Tibial artery (tissue), 4 donors: ENCODE data around the gene RPN2.

Experiments
- DNase-seq, 2 donors: peaks; one replicate each; pipeline ENCODE4 v3.0.0-alpha.2; 2019
- H3K27ac ChIP-seq, 2 donors: fragments of 200-600 bp; sonication (generic) in 1 of 2; 1 replicate in 1 of 2; 2 replicates in 1 of 2; pipeline ENCODE4 v1.5.1; 2018 to 2019; ENCODE audit warnings: mild to moderate bottlenecking in 1 of 2
- H3K27me3 ChIP-seq, 2 donors: fragments of 200-600 bp; sonication (generic) in 1 of 2; one replicate each; pipeline versions ENCODE4 v1.5.1 to v1.6.0; 2016 to 2019
- H3K36me3 ChIP-seq, 3 donors: fragments of 200-600 bp; sonication (generic) in 2 of 3; one replicate each; pipeline ENCODE4 v1.5.1; 2016 to 2019; ENCODE audit warnings: mild to moderate bottlenecking in 2 of 3
- H3K4me1 ChIP-seq, 4 donors: fragments of 200-600 bp; sonication (generic) in 2 of 4; 1 replicate in 3 of 4; 2 replicates in 1 of 4; pipeline ENCODE4 v1.5.1; 2016 to 2019
- H3K4me3 ChIP-seq, 2 donors: fragments of 200-600 bp; sonication (generic) in 1 of 2; 1 replicate in 1 of 2; 2 replicates in 1 of 2; pipeline ENCODE4 v1.5.1; 2018 to 2019; ENCODE audit warnings: mild to moderate bottlenecking in 2 of 2
- H3K9me3 ChIP-seq, 3 donors: fragments of 200-600 bp; sonication (generic) in 1 of 3; one replicate each; pipeline ENCODE4 v1.5.1; 2016 to 2019
- CTCF ChIP-seq, 2 experiments: fragments of 200-600 bp in 1 of 2; fragments of 450-650 bp in 1 of 2; IDR thresholded peaks; one replicate each; pipeline ENCODE4 v1.5.1; 2017 to 2019; ENCODE audit warnings: antibody characterized with exemption in 2 of 2, mild to moderate bottlenecking in 1 of 2, moderate library complexity in 1 of 2
- intact Hi-C: fragments of 100-400 bp; cut with DNase I; formaldehyde crosslinking; loops from one replicate; pipeline ENCODE4 v1.15.0; 2023; ENCODE audit warnings: low total_unique reads

RPN2 gene

DNA sequence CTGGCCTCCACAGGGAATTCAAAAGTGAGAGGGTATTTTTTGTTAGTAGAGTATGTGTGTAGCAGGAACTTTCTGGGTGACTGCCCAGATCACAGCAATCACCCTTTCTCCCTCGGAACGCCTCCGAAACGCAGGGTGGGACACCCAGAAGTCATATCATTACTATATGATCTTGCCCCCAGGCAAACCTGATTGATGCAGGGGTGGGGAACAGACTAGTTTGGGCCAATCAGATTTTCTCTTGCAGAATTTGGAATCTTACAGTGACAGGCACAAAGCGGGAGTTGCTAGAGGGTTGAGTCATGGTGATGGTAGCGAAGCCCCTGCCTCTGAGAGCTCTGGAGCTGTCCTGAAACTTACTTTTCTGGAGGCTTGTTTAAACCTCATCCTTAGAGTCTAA, 16.5 kb upstream of the RPN2 start:
- peaks cover 0 to 8% (median 0%) of the 10 kb centered on the region in 3 donors for H3K36me3 ChIP-seq
- H3K27ac ChIP-seq, result no peak overlapping the region
- DNase-seq, result no peak
- no peak for TF ChIP-seq CTCF (IDR thresholded peaks at IDR 0.05)
- no peaks in the 10 kb centered on the region for H3K9me3 ChIP-seq
- no peaks in the 10 kb centered on the region for H3K4me1 ChIP-seq
- H3K27me3 ChIP-seq, result no peaks in the 10 kb centered on the region
- intact Hi-C loops, result no loop called here
- no peak overlapping the region for H3K4me3 ChIP-seq

- Histone ChIP-seq H3K27ac (no peak overlapping the region), H3K27me3 (no peaks in the 10 kb centered on the region), H3K9me3 (no peaks in the 10 kb centered on the region), H3K4me1 (no peaks in the 10 kb centered on the region), H3K4me3 (no peak overlapping the region), H3K36me3 (peaks cover 0 to 8% (median 3%) of the 10 kb centered on the region in 3 donors)
- no peak for DNase-seq
- TF ChIP-seq CTCF (IDR thresholded peaks at IDR 0.05), result no peak
- intact Hi-C loops, result no loop called here
These were observed 15.1 kb upstream of the RPN2 start for GRCh38 chr20:37163832-37164554.

DNA sequence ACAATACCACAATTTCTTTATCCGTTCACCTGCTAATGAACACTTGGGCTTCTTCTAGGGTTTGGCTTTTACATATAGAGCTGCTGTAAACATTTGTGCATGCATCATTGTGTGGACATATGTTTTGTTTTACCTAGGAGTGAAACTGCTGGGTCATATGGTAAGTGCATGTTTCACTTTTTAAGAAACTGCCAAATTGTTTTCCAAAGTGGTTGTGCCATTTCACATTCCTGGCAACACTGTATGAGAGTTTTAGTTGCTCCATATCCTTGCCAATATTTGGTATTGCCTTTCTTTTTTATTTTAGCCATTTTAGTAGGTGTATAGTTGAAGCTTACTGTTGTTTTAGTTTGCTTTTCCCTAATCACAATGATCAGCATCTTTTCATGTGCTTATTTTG, 14.1 kb upstream of the RPN2 start:
- Histone ChIP-seq H3K4me3 (no peak overlapping the region), H3K9me3 (no peaks in the 10 kb centered on the region), H3K36me3 (peaks cover 0 to 8% (median 3%) of the 10 kb centered on the region in 3 donors), H3K27ac (no peak overlapping the region), H3K27me3 (no peaks in the 10 kb centered on the region), H3K4me1 (no peaks in the 10 kb centered on the region)
- DNase-seq, result no peak
- no peak for TF ChIP-seq CTCF (IDR thresholded peaks at IDR 0.05)
- intact Hi-C loops, result no loop called here

DNA sequence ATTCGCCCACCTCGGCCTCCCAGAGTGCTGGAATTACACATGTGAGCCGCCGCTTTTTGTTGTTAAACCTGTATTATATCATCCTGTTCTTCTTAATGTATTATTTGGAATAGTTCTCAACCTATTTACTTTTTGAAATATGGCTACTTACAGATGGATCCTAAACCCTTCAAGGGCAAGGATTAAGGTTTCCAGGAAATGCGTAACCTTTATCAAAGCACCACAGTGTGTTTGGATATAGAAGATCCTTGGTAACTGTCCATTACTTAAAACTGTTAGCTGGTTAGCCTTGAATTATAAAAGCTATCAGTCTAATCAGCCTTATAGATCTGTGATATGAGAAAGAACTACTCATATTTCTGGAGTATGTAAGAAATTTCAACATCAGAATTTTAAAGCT, 12.3 kb upstream of the RPN2 start:
- no peak for TF ChIP-seq CTCF (IDR thresholded peaks at IDR 0.05)
- Histone ChIP-seq H3K27ac (no peak overlapping the region), H3K36me3 (peaks cover 0 to 8% (median 3%) of the 10 kb centered on the region in 3 donors), H3K27me3 (no peaks in the 10 kb centered on the region), H3K4me3 (no peak overlapping the region), H3K4me1 (no peaks in the 10 kb centered on the region), H3K9me3 (no peaks in the 10 kb centered on the region)
- intact Hi-C loops, result no loop called here
- DNase-seq, result no peak

DNA sequence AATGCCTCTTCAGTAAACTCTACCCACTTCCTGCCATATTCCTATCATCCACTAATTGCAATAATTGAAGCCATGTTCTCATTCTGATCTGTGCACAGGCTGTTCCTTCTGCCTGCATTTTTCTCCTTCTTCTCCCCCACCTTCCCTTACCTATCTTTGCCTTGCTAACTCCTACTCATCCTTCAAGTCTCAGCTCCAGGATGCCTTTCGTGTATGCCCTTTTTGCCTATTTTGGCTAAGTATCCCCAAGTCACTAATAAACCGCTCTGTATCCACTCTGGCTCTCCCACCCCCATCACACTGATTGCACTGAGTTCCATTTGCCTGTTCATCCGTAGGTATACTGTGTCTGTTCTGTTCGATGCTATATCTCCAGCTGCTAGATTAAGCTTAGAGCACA, 6.3 kb upstream of the RPN2 start:
- H3K27me3 ChIP-seq, result no peaks in the 10 kb centered on the region
- H3K4me1 ChIP-seq, result peaks cover 0 to 6% (median 0%) of the 10 kb centered on the region in 4 donors
- H3K27ac ChIP-seq, result no peak overlapping the region
- no peaks in the 10 kb centered on the region for H3K9me3 ChIP-seq
- no peak for DNase-seq
- peaks cover 0 to 2% (median 0%) of the 10 kb centered on the region in 3 donors for H3K36me3 ChIP-seq
- TF ChIP-seq CTCF (IDR thresholded peaks at IDR 0.05), result no peak
- intact Hi-C loops, result no loop called here
- H3K4me3 ChIP-seq, result no peak overlapping the region
